Activated B cell treated with CpG ODN at 0.5 μM for 24 hours (primary cell): ENCODE results near the gene PDCD1. TPM values are rescaled to one million over a fixed set of nuclear protein-coding genes. Genes with fewer than 3 reads are reported as not detected.

ENCODE experiments used
- ATAC-seq: fragments of 200-7000 bp; cut with Tn5 transposase; one replicate; pipeline ENCODE4 v1.10.0; 2021; ENCODE audit warnings: low read depth, mild to moderate bottlenecking, moderate library complexity
- CTCF ChIA-PET: fragments of 350-600 bp; sonication (Branson Sonifier 250); formaldehyde crosslinking; loops from one replicate; lab custom pipeline; 2021; ENCODE audit warnings: antibody characterized with exemption; lab: Charles Lee
- POLR2A ChIA-PET: fragments of 350-600 bp; sonication (Branson Sonifier 250); formaldehyde crosslinking; loops from one replicate; lab custom pipeline; 2021; ENCODE audit warnings: antibody characterized with exemption; lab: Charles Lee
- DNase-seq: peaks from one replicate; pipeline ENCODE4 v3.0.0; 2022
- H3K27ac Mint-ChIP-seq: one replicate; pipeline ENCODE4 v1.8.0; 2020; ENCODE audit warnings: mixed read lengths
- H3K27me3 Mint-ChIP-seq: one replicate; pipeline ENCODE4 v1.8.0; 2021; ENCODE audit warnings: mixed read lengths
- H3K36me3 Mint-ChIP-seq: one replicate; pipeline ENCODE4 v1.8.0; 2021; ENCODE audit warnings: low read depth, mixed read lengths
- H3K4me1 Mint-ChIP-seq: one replicate; pipeline ENCODE4 v1.8.0; 2021; ENCODE audit warnings: mixed read lengths
- H3K4me3 Mint-ChIP-seq: one replicate; pipeline ENCODE4 v1.8.0; 2020; ENCODE audit warnings: mild to moderate bottlenecking, mixed read lengths
- H3K9me3 Mint-ChIP-seq: one replicate; pipeline ENCODE4 v1.8.0; 2020; ENCODE audit warnings: mixed read lengths
- intact Hi-C: fragments of 100-400 bp; cut with micrococcal nuclease; formaldehyde crosslinking; loops from one replicate; pipeline ENCODE4 v1.15.1; 2024
- total RNA-seq: library from RNA; stranded (reverse); gene quantifications from 2 replicates; pipeline ENCODE4 v1.2.3, GENCODE V29; 2022
- TF ChIP-seq, protein P1 (sequence below): fragments of 200-600 bp; IDR thresholded peaks from one replicate; pipeline ENCODE4 v1.8.0; 2022; ENCODE audit warnings: antibody characterized with exemption, mild to moderate bottlenecking

Gene PDCD1
- total RNA-seq, 1 donor from 2014 or later, result 3.5 TPM

DNA sequence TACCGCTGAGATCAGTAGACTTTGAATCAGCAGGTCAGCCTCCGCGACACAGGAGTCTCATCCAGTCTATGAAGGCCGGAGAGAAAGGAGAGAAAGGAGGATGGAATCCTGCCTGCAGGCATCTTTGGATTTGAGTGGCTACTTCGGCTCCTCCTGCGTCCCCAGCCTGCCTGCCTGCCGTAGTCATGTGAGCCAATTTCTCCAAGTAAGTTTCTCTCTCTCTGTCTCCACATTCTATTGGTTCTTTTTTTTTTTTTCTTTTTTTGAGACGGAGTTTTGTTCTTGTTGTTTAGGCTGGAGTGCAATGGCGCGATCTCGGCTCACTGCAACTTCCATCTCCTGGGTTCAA is 16.7 kb downstream of the PDCD1 start:
- ATAC-seq, result no peak
- Mint-ChIP-seq H3K4me3 (no peak overlapping the region), H3K27ac (no peak overlapping the region), H3K4me1 (peaks cover 30% of the 10 kb centered on the region), H3K27me3 (no peaks in the 10 kb centered on the region), H3K36me3 (no peaks in the 10 kb centered on the region), H3K9me3 (no peaks in the 10 kb centered on the region)
- POLR2A ChIA-PET, result interaction anchor here (1.1 kb wide), 1 partner anchor 25 kb away, joined by 3 read pairs; no protein-coding TSS in a partner anchor
- CTCF ChIA-PET, result no interaction called here
- intact Hi-C loops, result loop anchor here (2.0 to 5.0 kb wide), 2 partner anchors 39 to 40 kb away; no protein-coding TSS in a partner anchor
- DNase-seq, result no peak
- TF ChIP-seq, protein P1, sequence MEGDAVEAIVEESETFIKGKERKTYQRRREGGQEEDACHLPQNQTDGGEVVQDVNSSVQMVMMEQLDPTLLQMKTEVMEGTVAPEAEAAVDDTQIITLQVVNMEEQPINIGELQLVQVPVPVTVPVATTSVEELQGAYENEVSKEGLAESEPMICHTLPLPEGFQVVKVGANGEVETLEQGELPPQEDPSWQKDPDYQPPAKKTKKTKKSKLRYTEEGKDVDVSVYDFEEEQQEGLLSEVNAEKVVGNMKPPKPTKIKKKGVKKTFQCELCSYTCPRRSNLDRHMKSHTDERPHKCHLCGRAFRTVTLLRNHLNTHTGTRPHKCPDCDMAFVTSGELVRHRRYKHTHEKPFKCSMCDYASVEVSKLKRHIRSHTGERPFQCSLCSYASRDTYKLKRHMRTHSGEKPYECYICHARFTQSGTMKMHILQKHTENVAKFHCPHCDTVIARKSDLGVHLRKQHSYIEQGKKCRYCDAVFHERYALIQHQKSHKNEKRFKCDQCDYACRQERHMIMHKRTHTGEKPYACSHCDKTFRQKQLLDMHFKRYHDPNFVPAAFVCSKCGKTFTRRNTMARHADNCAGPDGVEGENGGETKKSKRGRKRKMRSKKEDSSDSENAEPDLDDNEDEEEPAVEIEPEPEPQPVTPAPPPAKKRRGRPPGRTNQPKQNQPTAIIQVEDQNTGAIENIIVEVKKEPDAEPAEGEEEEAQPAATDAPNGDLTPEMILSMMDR, result no peak

DNA sequence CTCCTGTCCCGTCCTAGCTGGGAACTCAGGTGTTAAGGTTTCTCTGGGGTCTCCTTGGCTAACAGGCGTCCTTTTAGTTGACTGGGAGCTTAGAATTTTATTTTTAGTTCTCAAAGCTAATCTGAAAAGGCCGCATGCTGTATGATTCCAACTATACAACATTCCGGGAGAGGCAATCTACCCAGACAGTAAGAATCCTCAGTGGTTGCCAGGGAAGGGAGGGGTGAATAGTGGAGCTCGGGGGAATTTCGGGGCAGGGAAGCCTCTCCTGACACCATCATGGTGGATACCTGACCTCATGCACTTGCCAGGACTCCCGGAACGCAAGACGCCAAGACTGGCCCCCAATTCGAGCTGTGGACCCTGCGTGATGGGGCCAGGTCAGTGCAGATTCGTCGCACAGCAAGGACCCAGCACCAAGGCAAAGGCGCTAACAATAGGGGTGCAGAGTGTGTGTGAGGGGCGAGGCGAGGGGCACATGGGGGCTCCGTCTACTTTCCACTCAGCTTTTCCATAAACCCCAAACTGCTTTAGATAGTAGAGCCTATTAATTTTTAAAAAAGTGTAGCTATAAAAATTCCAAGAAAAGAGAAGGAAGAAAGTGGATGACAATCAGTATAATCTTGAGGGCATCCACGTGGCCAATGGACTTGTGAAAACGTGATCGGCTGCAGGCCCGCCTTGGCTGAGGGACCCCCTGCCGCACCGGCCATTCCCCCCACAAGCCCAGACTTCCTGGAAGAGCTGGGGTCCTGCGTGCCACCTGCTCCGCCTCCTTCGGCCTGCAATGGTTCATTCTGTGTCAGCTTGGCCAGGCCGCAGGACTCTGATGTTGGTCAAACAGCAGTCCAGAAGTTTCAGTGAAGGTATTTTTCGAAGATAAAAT is 17.3 kb downstream of the PDCD1 start:
- Mint-ChIP-seq H3K4me1 (peaks cover 30% of the 10 kb centered on the region), H3K4me3 (peak overlapping the region; percentile 2), H3K9me3 (no peaks in the 10 kb centered on the region), H3K27ac (no peak overlapping the region), H3K36me3 (no peaks in the 10 kb centered on the region), H3K27me3 (peaks cover 1% of the 10 kb centered on the region)
- TF ChIP-seq, protein P1, result no peak
- intact Hi-C loops, result loop anchor here (2.0 to 5.0 kb wide), 2 partner anchors 39 kb away; no protein-coding TSS in a partner anchor
- POLR2A ChIA-PET, result interaction anchor here (0.6 to 1.1 kb wide), 2 partner anchors 25 to 230 kb away, joined by 3 to 9 read pairs; no protein-coding TSS in a partner anchor
- CTCF ChIA-PET, result no interaction called here
- no peak for ATAC-seq
- DNase-seq, result no peak

DNA sequence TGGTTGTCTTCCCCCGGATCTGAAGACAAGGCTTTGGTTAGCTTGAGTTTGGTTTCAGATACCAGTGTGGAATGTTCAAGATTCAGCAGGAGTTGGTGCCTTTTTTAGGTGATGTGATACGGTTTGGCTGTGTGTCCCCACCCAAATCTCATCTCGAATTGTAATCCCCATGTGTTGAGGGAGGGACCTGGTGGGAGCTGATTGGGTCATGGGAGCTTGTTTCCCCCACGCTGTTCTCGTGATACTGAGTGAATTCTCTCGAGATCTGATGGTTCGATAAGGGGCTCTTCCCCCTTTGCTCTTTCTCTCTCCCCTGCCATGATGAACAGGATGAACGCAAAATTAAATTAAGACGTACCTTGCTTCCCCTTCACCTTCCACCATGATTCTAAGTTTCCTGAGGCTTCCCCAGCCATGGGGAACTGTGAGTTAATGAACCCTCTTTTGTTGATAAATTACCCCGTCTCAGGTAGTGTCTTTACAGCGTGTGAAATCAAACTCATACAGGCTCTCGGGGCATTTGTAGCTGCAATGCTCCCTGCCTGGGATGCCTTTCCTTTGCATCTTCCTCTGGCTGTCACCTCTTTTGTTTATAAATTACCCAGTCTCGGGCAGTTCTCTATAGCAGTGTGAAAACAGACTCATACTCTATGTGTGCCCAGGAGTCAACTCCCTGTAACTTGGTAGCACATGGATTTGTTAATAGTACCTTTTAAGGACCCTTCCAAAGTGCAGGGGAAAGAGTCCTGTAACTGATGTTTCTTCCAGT is 21.3 kb downstream of the PDCD1 start:
- no peak overlapping the region for H3K4me3 Mint-ChIP-seq
- no peak overlapping the region for H3K27ac Mint-ChIP-seq
- TF ChIP-seq, protein P1, result no peak
- DNase-seq, result no peak
- POLR2A ChIA-PET, result no interaction called here
- peaks cover 6% of the 10 kb centered on the region for H3K9me3 Mint-ChIP-seq
- no peak for ATAC-seq
- CTCF ChIA-PET, result interaction anchor here (1.2 kb wide), 1 partner anchor 41 kb away, joined by 3 read pairs; no protein-coding TSS in a partner anchor
- intact Hi-C loops, result no loop called here
- H3K27me3 Mint-ChIP-seq, result peaks cover 12% of the 10 kb centered on the region
- no peaks in the 10 kb centered on the region for H3K36me3 Mint-ChIP-seq
- peaks cover under 1% of the 10 kb centered on the region for H3K4me1 Mint-ChIP-seq

DNA sequence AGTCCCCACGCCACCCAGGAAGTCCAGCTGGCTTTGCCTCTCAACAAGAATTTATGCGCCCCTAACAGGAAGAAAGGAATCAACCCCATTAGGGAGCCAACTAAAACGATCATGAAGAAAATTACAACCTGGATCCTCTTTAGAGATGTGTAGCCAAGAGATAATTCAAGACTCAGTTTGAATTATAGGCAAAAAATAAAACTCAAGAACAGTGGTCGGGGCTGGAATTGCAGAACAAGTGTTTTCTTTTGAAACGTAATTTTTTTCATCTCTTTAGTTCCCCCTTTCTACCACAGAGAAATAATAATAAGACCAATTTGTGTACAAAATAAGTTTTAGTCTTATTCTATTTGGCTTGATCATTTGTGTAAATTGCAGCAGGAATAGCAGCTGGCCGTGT is 22.4 kb downstream of the PDCD1 start:
- no peak for ATAC-seq
- H3K9me3 Mint-ChIP-seq, result peaks cover 6% of the 10 kb centered on the region
- POLR2A ChIA-PET, result no interaction called here

More for the DNA sequence above, 22.4 kb downstream of the PDCD1 start:
- no peak overlapping the region for H3K4me3 Mint-ChIP-seq
- no peak overlapping the region for H3K27ac Mint-ChIP-seq
- TF ChIP-seq, protein P1, result no peak
- no peaks in the 10 kb centered on the region for H3K36me3 Mint-ChIP-seq
- peaks cover 15% of the 10 kb centered on the region for H3K27me3 Mint-ChIP-seq
- intact Hi-C loops, result no loop called here
- CTCF ChIA-PET, result no interaction called here
- no peak for DNase-seq
- H3K4me1 Mint-ChIP-seq, result no peaks in the 10 kb centered on the region
